K562 (cell line): ENCODE measurements around the gene TAS1R3. TPM values are rescaled to one million over a fixed set of nuclear protein-coding genes. Genes with fewer than 3 reads are reported as not detected.
A peak's percentile ranks its signal among the peaks of the same experiment; 100 is the strongest.

Source experiments
- DDX20 ChIP-seq: fragments of 450-650 bp; IDR thresholded peaks from 2 replicates; pipeline ENCODE4 v1.6.1; 2016; ENCODE audit warnings: missing genetic modification characterization, low read depth, mild to moderate bottlenecking, missing compliant biosample characterization, moderate library complexity
- LARP7 ChIP-seq: fragments of 450-650 bp; IDR thresholded peaks from 2 replicates; pipeline ENCODE4 v1.6.1; 2016
- RFX1 ChIP-seq: fragments of 450-650 bp; IDR thresholded peaks from 2 replicates; pipeline ENCODE4 v1.6.1; 2016; ENCODE audit warnings: mild to moderate bottlenecking, moderate library complexity
- STAT5A ChIP-seq: IDR thresholded peaks from 2 replicates; pipeline ENCODE4 v1.6.1; 2012; ENCODE audit warnings: low read length, inconsistent platforms, borderline replicate concordance
- YY1 ChIP-seq, 3 experiments: IDR thresholded peaks; 2 replicates each; pipeline ENCODE4 v1.6.1; 2011; ENCODE audit warnings: low read length in 2 of 3, mild to moderate bottlenecking in 2 of 3, moderate library complexity in 2 of 3, borderline replicate concordance in 1 of 3, control low read depth in 1 of 3, low read depth in 1 of 3; ENCODE audit not compliant: insufficient read depth in 3 of 3, insufficient replicate concordance in 2 of 3, control insufficient read depth in 1 of 3, insufficient read length in 1 of 3; ENCODE audit errors: extremely low read depth in 1 of 3
- polyA plus RNA-seq, 8 experiments: library from polyadenylated mRNA; depleted of rRNA in 4 of 8; stranded (reverse) in 5 of 8; unstranded in 3 of 8; fragments of >200 nt; fragmentation: Nextera tagmentation in 2 of 8; fragmentation: Illumina TruSeq in 1 of 8; extraction: Ambion mirVana in 2 of 8; extraction: Trizol in 1 of 8; gene quantifications; 2 replicates each; pipeline versions ENCODE4 v1.2.1 to v1.2.3, GENCODE V29; 2011 to 2014; ENCODE audit warnings: inconsistent platforms in 1 of 8, missing spikeins in 1 of 8
- total RNA-seq, 7 experiments: library from RNA; depleted of rRNA in 6 of 7; stranded (reverse); fragments of >200 nt in 6 of 7; fragmentation: Illumina TruSeq in 2 of 7; extraction: Trizol in 2 of 7; gene quantifications; 2 replicates each; pipeline versions ENCODE4 v1.2.1 to v1.2.3, GENCODE V29; 2011 to 2021; ENCODE audit warnings: low replicate concordance in 1 of 7
- TF ChIP-seq, protein P1 (sequence below), 2 experiments: fragments of 450-650 bp; formaldehyde crosslinking in 1 of 2; IDR thresholded peaks; 2 replicates each; pipeline versions ENCODE4 v1.4.0 to v1.6.1; 2014 to 2020; ENCODE audit warnings: mild to moderate bottlenecking in 2 of 2, borderline replicate concordance in 1 of 2, low read depth in 1 of 2
- TF ChIP-seq, protein P2 (sequence below): fragments of 450-650 bp; formaldehyde crosslinking; IDR thresholded peaks from 2 replicates; pipeline ENCODE4 v1.4.0; 2022; ENCODE audit warnings: mild to moderate bottlenecking, moderate library complexity
- TF ChIP-seq, protein P3 (sequence below): fragments of 150-350 bp; conservative IDR thresholded peaks from 2 replicates; pipeline ENCODE4 v1.6.1; 2014; ENCODE audit warnings: low read length
- TF ChIP-seq, protein P4 (sequence below): fragments of 250-450 bp; sonication (Bioruptor Pico); IDR thresholded peaks from 2 replicates; pipeline ENCODE4 v1.4.0; 2020; ENCODE audit warnings: mild to moderate bottlenecking, moderate library complexity

TAS1R3 gene
- total and polyA plus RNA-seq, 9 of the 15 experiments (the other 6 are each of a cell fraction or from before 2014, with no cell fraction given): 0.07 to 0.13 TPM; not detected in 7

DNA sequence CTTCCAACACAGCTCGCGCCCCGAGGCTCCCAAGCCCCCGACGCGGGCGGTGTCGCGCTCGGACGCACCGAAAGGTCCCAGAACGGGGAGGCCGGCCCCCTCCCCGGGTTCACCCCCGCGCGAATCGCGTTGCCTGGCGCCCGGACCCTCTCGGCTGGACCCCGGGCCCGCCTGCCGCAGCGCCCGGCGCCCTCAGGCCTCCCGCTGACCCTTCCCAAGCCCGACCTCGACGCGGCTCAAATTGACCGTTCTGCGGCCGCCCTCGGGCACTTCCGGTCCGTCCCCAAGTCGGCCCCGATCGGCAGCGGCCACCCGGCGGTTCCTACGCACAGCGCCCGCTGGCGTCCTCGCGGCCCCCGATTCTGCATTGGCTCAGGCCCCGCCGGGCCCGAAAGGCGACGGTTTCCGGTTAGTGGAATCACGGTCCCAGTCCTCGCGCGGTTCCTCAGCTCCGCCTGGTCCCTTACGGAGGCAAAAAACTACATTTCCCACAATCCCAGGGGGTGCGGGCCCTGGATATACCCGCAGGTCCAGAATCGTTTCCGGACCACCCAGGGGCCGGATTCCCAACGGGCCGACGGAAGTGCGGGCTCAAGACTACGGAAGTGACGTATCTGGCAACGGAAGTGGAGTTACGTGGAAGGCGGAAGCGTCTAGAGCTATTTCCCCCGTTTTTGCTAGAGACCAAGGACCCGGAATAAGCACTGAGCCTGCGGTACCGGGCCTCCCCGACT, 44.0 kb downstream of the TAS1R3 start, which contains the start of gene AURKAIP1 (continued):
- TF ChIP-seq, protein P1, sequence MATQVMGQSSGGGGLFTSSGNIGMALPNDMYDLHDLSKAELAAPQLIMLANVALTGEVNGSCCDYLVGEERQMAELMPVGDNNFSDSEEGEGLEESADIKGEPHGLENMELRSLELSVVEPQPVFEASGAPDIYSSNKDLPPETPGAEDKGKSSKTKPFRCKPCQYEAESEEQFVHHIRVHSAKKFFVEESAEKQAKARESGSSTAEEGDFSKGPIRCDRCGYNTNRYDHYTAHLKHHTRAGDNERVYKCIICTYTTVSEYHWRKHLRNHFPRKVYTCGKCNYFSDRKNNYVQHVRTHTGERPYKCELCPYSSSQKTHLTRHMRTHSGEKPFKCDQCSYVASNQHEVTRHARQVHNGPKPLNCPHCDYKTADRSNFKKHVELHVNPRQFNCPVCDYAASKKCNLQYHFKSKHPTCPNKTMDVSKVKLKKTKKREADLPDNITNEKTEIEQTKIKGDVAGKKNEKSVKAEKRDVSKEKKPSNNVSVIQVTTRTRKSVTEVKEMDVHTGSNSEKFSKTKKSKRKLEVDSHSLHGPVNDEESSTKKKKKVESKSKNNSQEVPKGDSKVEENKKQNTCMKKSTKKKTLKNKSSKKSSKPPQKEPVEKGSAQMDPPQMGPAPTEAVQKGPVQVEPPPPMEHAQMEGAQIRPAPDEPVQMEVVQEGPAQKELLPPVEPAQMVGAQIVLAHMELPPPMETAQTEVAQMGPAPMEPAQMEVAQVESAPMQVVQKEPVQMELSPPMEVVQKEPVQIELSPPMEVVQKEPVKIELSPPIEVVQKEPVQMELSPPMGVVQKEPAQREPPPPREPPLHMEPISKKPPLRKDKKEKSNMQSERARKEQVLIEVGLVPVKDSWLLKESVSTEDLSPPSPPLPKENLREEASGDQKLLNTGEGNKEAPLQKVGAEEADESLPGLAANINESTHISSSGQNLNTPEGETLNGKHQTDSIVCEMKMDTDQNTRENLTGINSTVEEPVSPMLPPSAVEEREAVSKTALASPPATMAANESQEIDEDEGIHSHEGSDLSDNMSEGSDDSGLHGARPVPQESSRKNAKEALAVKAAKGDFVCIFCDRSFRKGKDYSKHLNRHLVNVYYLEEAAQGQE (IDR thresholded peaks at IDR 0.05; ENCODE audit: borderline replicate concordance): no peak
- TF ChIP-seq, protein P1 (CRISPR knock-in tag; IDR thresholded peaks at IDR 0.05; ENCODE audit: low read depth): peak; percentile 71
- TF ChIP-seq RFX1 (no peak), STAT5A (0 out of 2 replicates have a peak, but pooled peaks have one; percentile 33), DDX20 (tag) (no peak), LARP7 (peak; percentile 88; the same call in 1 of the 2 replicates), YY1 (IDR thresholded peaks at IDR 0.05; ENCODE audit: borderline replicate concordance in 1 of 3, control insufficient read depth in 1 of 3, extremely low read depth in 1 of 3, insufficient read depth in 3 of 3, insufficient read length in 1 of 3, insufficient replicate concordance in 2 of 3, low read depth in 1 of 3, low read length in 2 of 3) (peak in 2 of 3 experiments; percentile 83 to 84)
- TF ChIP-seq, protein P2, sequence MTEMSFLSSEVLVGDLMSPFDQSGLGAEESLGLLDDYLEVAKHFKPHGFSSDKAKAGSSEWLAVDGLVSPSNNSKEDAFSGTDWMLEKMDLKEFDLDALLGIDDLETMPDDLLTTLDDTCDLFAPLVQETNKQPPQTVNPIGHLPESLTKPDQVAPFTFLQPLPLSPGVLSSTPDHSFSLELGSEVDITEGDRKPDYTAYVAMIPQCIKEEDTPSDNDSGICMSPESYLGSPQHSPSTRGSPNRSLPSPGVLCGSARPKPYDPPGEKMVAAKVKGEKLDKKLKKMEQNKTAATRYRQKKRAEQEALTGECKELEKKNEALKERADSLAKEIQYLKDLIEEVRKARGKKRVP (CRISPR knock-in tag): no peak; the same call in 1 of the 2 replicates
- TF ChIP-seq, protein P3, sequence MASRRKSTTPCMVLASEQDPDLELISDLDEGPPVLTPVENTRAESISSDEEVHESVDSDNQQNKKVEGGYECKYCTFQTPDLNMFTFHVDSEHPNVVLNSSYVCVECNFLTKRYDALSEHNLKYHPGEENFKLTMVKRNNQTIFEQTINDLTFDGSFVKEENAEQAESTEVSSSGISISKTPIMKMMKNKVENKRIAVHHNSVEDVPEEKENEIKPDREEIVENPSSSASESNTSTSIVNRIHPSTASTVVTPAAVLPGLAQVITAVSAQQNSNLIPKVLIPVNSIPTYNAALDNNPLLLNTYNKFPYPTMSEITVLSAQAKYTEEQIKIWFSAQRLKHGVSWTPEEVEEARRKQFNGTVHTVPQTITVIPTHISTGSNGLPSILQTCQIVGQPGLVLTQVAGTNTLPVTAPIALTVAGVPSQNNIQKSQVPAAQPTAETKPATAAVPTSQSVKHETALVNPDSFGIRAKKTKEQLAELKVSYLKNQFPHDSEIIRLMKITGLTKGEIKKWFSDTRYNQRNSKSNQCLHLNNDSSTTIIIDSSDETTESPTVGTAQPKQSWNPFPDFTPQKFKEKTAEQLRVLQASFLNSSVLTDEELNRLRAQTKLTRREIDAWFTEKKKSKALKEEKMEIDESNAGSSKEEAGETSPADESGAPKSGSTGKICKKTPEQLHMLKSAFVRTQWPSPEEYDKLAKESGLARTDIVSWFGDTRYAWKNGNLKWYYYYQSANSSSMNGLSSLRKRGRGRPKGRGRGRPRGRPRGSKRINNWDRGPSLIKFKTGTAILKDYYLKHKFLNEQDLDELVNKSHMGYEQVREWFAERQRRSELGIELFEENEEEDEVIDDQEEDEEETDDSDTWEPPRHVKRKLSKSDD: peak; percentile 92; the same call in 1 of the 2 replicates
- TF ChIP-seq, protein P4, sequence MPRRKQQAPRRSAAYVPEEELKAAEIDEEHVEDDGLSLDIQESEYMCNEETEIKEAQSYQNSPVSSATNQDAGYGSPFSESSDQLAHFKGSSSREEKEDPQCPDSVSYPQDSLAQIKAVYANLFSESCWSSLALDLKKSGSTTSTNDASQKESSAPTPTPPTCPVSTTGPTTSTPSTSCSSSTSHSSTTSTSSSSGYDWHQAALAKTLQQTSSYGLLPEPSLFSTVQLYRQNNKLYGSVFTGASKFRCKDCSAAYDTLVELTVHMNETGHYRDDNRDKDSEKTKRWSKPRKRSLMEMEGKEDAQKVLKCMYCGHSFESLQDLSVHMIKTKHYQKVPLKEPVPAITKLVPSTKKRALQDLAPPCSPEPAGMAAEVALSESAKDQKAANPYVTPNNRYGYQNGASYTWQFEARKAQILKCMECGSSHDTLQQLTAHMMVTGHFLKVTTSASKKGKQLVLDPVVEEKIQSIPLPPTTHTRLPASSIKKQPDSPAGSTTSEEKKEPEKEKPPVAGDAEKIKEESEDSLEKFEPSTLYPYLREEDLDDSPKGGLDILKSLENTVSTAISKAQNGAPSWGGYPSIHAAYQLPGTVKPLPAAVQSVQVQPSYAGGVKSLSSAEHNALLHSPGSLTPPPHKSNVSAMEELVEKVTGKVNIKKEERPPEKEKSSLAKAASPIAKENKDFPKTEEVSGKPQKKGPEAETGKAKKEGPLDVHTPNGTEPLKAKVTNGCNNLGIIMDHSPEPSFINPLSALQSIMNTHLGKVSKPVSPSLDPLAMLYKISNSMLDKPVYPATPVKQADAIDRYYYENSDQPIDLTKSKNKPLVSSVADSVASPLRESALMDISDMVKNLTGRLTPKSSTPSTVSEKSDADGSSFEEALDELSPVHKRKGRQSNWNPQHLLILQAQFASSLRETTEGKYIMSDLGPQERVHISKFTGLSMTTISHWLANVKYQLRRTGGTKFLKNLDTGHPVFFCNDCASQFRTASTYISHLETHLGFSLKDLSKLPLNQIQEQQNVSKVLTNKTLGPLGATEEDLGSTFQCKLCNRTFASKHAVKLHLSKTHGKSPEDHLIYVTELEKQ (CRISPR knock-in tag): no peak
